Kidney epithelial cell (primary cell): ENCODE measurements around the gene LZTS2. TPM values are rescaled to one million over a fixed set of nuclear protein-coding genes. Genes with fewer than 3 reads are reported as not detected.

Source experiments
- DNase-seq: peaks from one replicate; pipeline ENCODE4 v3.0.0-alpha.2; 2010; ENCODE audit warnings: low read depth
- H3K27me3 ChIP-seq: 2 replicates; pipeline ENCODE4 v1.6.0; 2011; ENCODE audit warnings: low read length; ENCODE audit not compliant: control insufficient read depth, insufficient read depth
- H3K36me3 ChIP-seq: 2 replicates; pipeline ENCODE4 v1.5.1; 2011; ENCODE audit warnings: low read length; ENCODE audit not compliant: control insufficient read depth, insufficient read depth
- H3K4me3 ChIP-seq: 2 replicates; pipeline ENCODE4 v1.5.1; 2011; ENCODE audit warnings: low read depth, mild to moderate bottlenecking, control low read depth, low read length
- CTCF ChIP-seq: IDR thresholded peaks from 2 replicates; pipeline ENCODE4 v1.5.1; 2011; ENCODE audit warnings: mild to moderate bottlenecking, moderate library complexity, low read length, control low read depth, inconsistent platforms; ENCODE audit not compliant: insufficient read depth, poor library complexity, severe bottlenecking
- total RNA-seq: library from RNA; depleted of rRNA; stranded (reverse); fragments of >200 nt; gene quantifications from 2 replicates; pipeline ENCODE4 v1.2.3, GENCODE V29; 2015

The LZTS2 gene
- total RNA-seq, 1 donor from 2014 or later, result 125 TPM

DNA sequence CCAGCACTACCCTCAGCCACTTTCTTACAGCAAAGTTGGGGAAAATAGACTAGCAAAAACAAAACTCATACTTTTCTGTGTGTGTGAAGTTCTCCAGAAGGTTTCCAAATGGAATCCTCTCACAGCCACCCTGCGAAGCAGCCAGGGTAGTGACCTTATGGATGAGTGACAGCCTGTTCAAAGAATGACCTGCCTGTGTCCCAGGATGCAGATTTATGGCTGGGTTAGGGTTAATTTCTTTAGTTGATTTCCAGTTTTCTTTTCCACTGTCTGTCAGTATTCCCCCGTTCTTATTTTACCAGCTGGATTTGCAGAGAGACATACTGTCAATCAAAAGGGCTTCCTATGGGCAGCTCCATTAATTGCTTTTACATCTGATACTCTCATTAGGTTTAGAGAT lies 32.7 kb upstream of the LZTS2 start:
- TF ChIP-seq CTCF, result no peak
- Histone ChIP-seq H3K36me3 (peaks cover 3% of the 10 kb centered on the region), H3K4me3 (no peak overlapping the region), H3K27me3 (no peaks in the 10 kb centered on the region)
- DNase-seq, result no peak

DNA sequence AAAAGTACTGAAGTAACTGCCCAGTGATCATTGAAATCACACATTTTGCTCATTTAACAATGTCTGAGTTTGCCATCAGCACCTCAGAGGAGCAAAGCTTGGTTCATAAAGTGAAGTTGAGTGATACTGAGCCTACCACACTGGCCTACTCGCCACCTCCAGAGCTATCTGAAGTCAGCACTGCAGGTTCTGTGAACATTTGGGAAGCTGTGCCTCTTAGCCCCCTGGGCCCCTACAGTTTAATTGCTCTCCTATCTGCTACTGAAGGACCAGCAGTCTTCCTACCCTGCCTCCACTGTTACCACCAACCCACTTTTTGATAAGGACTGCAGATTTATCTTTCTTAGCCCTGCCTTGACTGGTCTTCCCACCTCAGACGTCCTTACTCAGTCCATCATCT lies 32.3 kb upstream of the LZTS2 start:
- DNase-seq, result no peak
- no peaks in the 10 kb centered on the region for H3K27me3 ChIP-seq
- TF ChIP-seq CTCF, result no peak
- H3K36me3 ChIP-seq, result peaks cover 3% of the 10 kb centered on the region
- no peak overlapping the region for H3K4me3 ChIP-seq

GRCh38 chr10:100968062-100968736 lies 31.4 kb upstream of the LZTS2 start:
- peaks cover 3% of the 10 kb centered on the region for H3K36me3 ChIP-seq
- TF ChIP-seq CTCF, result no peak
- no peak for DNase-seq
- H3K27me3 ChIP-seq, result no peaks in the 10 kb centered on the region
- H3K4me3 ChIP-seq, result no peak overlapping the region

- Histone ChIP-seq H3K27me3 (no peaks in the 10 kb centered on the region), H3K4me3 (peak overlapping the region; percentile 58), H3K36me3 (peaks cover 3% of the 10 kb centered on the region)
- TF ChIP-seq CTCF, result no peak
- DNase-seq, result no peak
These were observed 30.8 kb upstream of the LZTS2 start for GRCh38 chr10:100968863-100969186.

DNA sequence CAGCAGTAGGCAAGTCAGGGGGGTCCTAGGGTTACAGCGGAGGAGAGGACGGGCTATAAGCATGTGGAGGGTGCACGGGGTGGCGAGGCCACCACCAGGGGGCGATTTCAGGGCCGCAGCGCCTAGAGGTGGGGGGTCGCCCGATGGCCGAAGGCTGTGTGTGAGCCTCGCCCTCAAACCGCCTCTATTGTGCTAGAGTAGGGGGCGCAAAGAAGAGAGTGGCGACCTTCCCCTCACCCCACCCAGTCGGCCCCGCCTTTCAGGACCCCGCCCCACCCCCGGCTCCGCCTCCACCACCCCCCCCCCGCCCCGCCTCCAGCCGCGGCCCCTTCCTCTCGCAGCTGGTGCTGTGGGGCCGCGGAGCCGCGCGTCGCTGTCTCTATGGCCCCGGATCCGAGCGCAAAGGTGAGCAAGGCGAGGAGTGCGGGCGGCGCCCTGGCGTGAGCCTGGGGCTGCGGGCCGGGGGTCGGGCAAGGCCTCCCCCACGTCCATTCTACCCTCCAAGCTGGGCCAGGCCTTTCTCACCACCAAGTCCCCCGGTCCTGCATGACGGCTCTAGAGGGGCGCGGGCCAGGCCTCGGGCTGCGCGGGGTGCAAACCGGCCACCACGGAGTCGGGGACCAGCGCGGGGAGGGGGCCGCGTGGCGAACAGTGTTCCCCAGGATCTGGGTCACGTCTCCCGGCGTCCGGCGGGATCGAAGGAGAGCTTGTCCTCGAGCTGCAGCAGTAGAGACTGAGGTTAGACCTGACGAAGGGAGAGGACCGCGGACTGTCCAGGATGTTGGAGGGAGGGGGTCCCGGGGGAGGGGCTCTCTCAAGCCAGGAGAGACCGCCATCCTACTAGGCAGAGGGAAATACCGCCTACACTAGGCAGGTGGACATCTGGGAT lies 30.2 kb upstream of the LZTS2 start, which contains the start of gene SEMA4G:
SEMA4G (plus strand) TSS at position 318 of the 889 bp plus-strand sequence. CDS start 3,409 bp downstream, outside the sequence.
- TF ChIP-seq CTCF, result peak; percentile 89
- DNase-seq, result no peak
- Histone ChIP-seq H3K4me3 (peak within 1 kb of the TSS; percentile 58), H3K36me3 (peaks cover 1% of the 10 kb centered on the region), H3K27me3 (no peaks in the 10 kb centered on the region)
